Activated T-cell treated with anti-CD3 and anti-CD28 coated beads, Interleukin-2, amount 50 U/mL, for 4 hours (primary cell): ENCODE measurements around the gene CHCHD2. TPM values are rescaled to one million over a fixed set of nuclear protein-coding genes. Genes with fewer than 3 reads are reported as not detected.
"Not testable (repeated sequence)": the region's sequence is repeated elsewhere in the genome, so short reads cannot be mapped to it uniquely, and the experiment has no call there.

Source experiments
- ATAC-seq, 2 donors: fragments of 200-7000 bp; cut with Tn5 transposase; one replicate each; pipeline ENCODE4 v1.10.0; 2021
- DNase-seq: peaks from one replicate; pipeline ENCODE4 v3.0.0-alpha.2; 2020
- H3K27me3 Mint-ChIP-seq: one replicate; pipeline ENCODE4 v1.8.0; 2021; ENCODE audit warnings: low read depth, mixed read lengths
- H3K36me3 Mint-ChIP-seq: one replicate; pipeline ENCODE4 v1.8.0; 2022; ENCODE audit warnings: mixed read lengths; ENCODE audit not compliant: insufficient read depth
- H3K4me1 Mint-ChIP-seq: one replicate; pipeline ENCODE4 v1.8.0; 2021; ENCODE audit warnings: low read depth, mixed read lengths
- H3K4me3 Mint-ChIP-seq: one replicate; pipeline ENCODE4 v1.8.0; 2021; ENCODE audit warnings: mild to moderate bottlenecking, moderate library complexity, mixed read lengths
- H3K9me3 Mint-ChIP-seq: one replicate; pipeline ENCODE4 v1.8.0; 2021; ENCODE audit warnings: mixed read lengths
- total RNA-seq, 3 donors: library from RNA; stranded (reverse); gene quantifications; one replicate each; pipeline ENCODE4 v1.2.1, GENCODE V29; 2021

CHCHD2 gene
- total RNA-seq: 100 to 1,000 TPM; 725 to 810 (median 747) TPM

- Mint-ChIP-seq H3K27me3 (no peaks in the 10 kb centered on the region), H3K4me1 (peaks cover 34% of the 10 kb centered on the region), H3K9me3 (no peaks in the 10 kb centered on the region), H3K36me3 (peaks cover 22% of the 10 kb centered on the region), H3K4me3 (peak within 1 kb of the TSS; percentile 98)
- peak; percentile 99 for ATAC-seq
- DNase-seq: peak; percentile 87
Measured at GRCh38 chr7:56106108-56107073, at the start of gene CHCHD2. CHCHD2 (minus strand) TSS chr7:56106476; CDS start chr7:56106413, 63 bp downstream.

- not testable (repeated sequence) for H3K36me3 Mint-ChIP-seq, H3K27me3 Mint-ChIP-seq, H3K4me3 Mint-ChIP-seq, DNase-seq, H3K9me3 Mint-ChIP-seq, ATAC-seq, H3K4me1 Mint-ChIP-seq
Measured at GRCh38 chr7:56131062-56131461, 24.8 kb upstream of the CHCHD2 start.

DNA sequence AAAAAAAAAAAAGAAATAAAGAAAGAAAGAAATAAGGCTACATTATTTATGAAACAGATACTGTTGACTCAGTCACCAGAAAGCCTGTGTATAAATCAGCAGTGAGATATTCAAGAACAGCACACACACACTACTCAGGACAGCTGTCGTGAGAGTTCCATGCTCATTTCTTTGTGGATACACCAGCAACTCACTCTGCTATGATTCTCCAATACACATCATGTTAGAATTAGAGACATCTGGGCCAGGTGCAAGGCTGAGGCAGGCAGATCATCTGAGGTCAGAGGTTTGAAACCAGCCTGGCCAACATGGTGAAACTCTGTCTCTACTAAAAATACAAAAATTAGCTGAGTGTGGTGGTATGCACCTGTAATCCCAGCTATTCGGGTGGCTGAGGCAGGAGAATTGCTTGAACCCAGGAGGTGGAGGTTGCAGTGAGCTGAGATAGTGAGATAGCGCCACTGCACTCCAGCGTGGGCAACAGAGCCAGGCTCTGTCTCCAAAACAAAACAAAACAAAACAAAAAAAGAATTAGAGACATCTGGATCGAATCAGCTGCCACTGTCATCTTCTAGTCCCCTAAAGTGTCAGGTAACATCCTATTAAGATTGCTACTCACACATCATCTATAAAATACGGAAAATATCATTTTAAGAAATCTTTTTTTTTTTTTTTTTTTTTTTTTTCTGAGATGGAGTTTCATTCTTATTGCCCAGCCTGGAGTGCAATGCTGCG, 21.1 kb upstream of the CHCHD2 start:
- Mint-ChIP-seq H3K4me1 (no peaks in the 10 kb centered on the region), H3K4me3 (no peak overlapping the region), H3K36me3 (no peaks in the 10 kb centered on the region), H3K9me3 (no peaks in the 10 kb centered on the region), H3K27me3 (peaks cover 2% of the 10 kb centered on the region)
- no peak for ATAC-seq
- no peak for DNase-seq

DNA sequence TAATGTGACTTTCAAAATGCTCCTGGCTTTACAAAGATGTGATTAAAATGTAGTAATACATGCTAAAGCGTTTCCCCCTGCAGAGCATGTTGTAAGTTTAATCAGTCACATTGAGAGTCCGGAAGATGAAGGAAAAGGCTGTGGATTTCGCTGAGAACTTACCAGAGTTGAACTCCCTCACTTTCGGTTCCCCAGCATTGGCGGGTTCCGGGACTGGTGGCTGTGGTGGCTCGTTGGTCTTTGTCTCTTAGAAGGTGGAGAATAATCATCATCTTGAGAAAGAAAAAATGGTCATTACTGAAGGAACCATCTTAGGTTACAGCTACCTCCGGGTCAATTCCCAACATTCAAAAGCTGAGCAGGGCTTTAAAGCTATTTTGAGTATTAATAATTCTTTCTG, 19.6 kb upstream of the CHCHD2 start:
- Mint-ChIP-seq H3K4me1 (no peaks in the 10 kb centered on the region), H3K9me3 (no peaks in the 10 kb centered on the region), H3K4me3 (no peak overlapping the region), H3K36me3 (no peaks in the 10 kb centered on the region), H3K27me3 (peaks cover 2% of the 10 kb centered on the region)
- no peak for DNase-seq
- ATAC-seq: no peak

GRCh38 chr7:56124981-56125380, 18.7 kb upstream of the CHCHD2 start:
- Mint-ChIP-seq H3K4me1 (no peaks in the 10 kb centered on the region), H3K27me3 (no peaks in the 10 kb centered on the region), H3K4me3 (no peak overlapping the region), H3K36me3 (no peaks in the 10 kb centered on the region), H3K9me3 (no peaks in the 10 kb centered on the region)
- ATAC-seq (no peak), DNase-seq (no peak)

GRCh38 chr7:56121440-56121839, 15.2 kb upstream of the CHCHD2 start:
- Mint-ChIP-seq H3K4me1 (no peaks in the 10 kb centered on the region), H3K4me3 (no peak overlapping the region), H3K27me3 (peaks cover 16% of the 10 kb centered on the region), H3K9me3 (no peaks in the 10 kb centered on the region), H3K36me3 (no peaks in the 10 kb centered on the region)
- DNase-seq (no peak), ATAC-seq (no peak)

DNA sequence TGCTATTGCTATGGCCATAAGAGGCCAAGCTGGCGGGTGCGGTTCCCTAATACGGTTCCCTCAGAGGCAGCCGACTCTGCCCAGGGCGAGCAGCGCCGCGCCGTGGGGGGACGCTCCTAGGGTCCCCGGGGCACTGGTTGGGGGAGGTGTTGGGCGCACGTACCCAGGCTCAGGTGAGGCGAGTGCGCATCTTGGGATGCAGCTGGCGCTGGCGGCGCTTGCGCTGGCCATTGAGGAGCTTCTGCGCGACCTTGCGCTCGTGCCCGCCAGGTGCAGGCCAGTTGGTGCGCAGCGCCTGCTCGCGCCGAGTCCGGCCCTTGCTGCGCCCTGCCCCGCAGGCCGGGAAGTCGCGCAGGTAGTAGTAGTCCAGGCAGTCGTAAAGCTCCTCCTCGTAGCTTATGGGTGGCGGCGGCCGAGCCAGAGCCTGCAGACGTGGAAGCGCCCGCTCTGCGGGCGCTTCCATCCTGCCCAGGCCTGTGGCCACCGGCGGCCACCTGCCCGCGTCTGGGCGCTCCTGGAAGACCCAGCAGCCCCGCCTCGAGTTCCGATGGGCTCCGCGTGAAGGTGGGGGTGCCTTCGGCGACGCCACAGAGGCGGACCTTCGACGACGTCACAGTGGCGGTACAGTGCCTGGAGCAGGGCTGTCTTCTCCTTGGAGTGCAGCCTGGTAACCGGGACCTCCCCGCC, 9.7 kb upstream of the CHCHD2 start, which contains the start of gene NUPR2:
Gene NUPR2 (minus strand): TSS at position 566 of the 687 bp plus-strand sequence. CDS start 103 bp downstream, at position 463.
- ATAC-seq (peak; percentile 28 to 30), DNase-seq (no peak)
- peaks cover 25% of the 10 kb centered on the region for H3K27me3 Mint-ChIP-seq
- H3K4me1 Mint-ChIP-seq: no peaks in the 10 kb centered on the region
- no peaks in the 10 kb centered on the region for H3K9me3 Mint-ChIP-seq
- H3K36me3 Mint-ChIP-seq: no peaks in the 10 kb centered on the region
- no peak within 1 kb of the TSS for H3K4me3 Mint-ChIP-seq

GRCh38 chr7:56112244-56112643, 6.0 kb upstream of the CHCHD2 start:
- H3K4me1 Mint-ChIP-seq, DNase-seq, H3K9me3 Mint-ChIP-seq, H3K36me3 Mint-ChIP-seq, H3K4me3 Mint-ChIP-seq, ATAC-seq: not testable (repeated sequence)
- peaks cover 15% of the 10 kb centered on the region for H3K27me3 Mint-ChIP-seq

- H3K36me3 Mint-ChIP-seq: peaks cover 4% of the 10 kb centered on the region
- peaks cover 18% of the 10 kb centered on the region for H3K4me1 Mint-ChIP-seq
- ATAC-seq: no peak
- no peak for DNase-seq
- H3K27me3 Mint-ChIP-seq: peaks cover 6% of the 10 kb centered on the region
- no peak overlapping the region for H3K4me3 Mint-ChIP-seq
- H3K9me3 Mint-ChIP-seq: no peaks in the 10 kb centered on the region
Measured at GRCh38 chr7:56110611-56111010, 4.3 kb upstream of the CHCHD2 start.

- no peaks in the 10 kb centered on the region for H3K9me3 Mint-ChIP-seq
- H3K36me3 Mint-ChIP-seq: peaks cover 14% of the 10 kb centered on the region
- peaks cover 34% of the 10 kb centered on the region for H3K4me1 Mint-ChIP-seq
- peak overlapping the region; percentile 98 for H3K4me3 Mint-ChIP-seq
- DNase-seq (no peak), ATAC-seq (no peak)
- no peaks in the 10 kb centered on the region for H3K27me3 Mint-ChIP-seq
Measured at GRCh38 chr7:56107954-56108258, 1.6 kb upstream of the CHCHD2 start.

- ATAC-seq: peak in 1 of 2 donors; percentile 16
- no peaks in the 10 kb centered on the region for H3K9me3 Mint-ChIP-seq
- no peak for DNase-seq
- peaks cover 29% of the 10 kb centered on the region for H3K36me3 Mint-ChIP-seq
- peaks cover 34% of the 10 kb centered on the region for H3K4me1 Mint-ChIP-seq
- H3K27me3 Mint-ChIP-seq: no peaks in the 10 kb centered on the region
- peak overlapping the region; percentile 98 for H3K4me3 Mint-ChIP-seq
Measured at GRCh38 chr7:56105508-56105907, 768 bp downstream of the CHCHD2 start.

GRCh38 chr7:56104138-56104537, 2.1 kb downstream of the CHCHD2 start:
- H3K9me3 Mint-ChIP-seq, DNase-seq, H3K27me3 Mint-ChIP-seq, ATAC-seq: not testable (repeated sequence)
- Mint-ChIP-seq H3K4me1 (peaks cover 34% of the 10 kb centered on the region), H3K36me3 (peaks cover 35% of the 10 kb centered on the region), H3K4me3 (peak overlapping the region; percentile 98)

- no peaks in the 10 kb centered on the region for H3K9me3 Mint-ChIP-seq
- H3K4me1 Mint-ChIP-seq: peaks cover 8% of the 10 kb centered on the region
- no peak overlapping the region for H3K4me3 Mint-ChIP-seq
- H3K36me3 Mint-ChIP-seq: peaks cover 30% of the 10 kb centered on the region
- no peak for ATAC-seq
- no peaks in the 10 kb centered on the region for H3K27me3 Mint-ChIP-seq
- no peak for DNase-seq
Measured at GRCh38 chr7:56099653-56100052, 6.6 kb downstream of the CHCHD2 start.
